Activated CD8-positive, alpha-beta T cell treated with anti-CD3 and anti-CD28 coated beads for 36 hours (primary cell): ENCODE data around the gene PSMG3. TPM values are rescaled to one million over a fixed set of nuclear protein-coding genes. Genes with fewer than 3 reads are reported as not detected.
A peak's percentile ranks its signal among the peaks of the same experiment; 100 is the strongest.

Experiments
- ATAC-seq: fragments of 200-7000 bp; cut with Tn5 transposase; one replicate; pipeline ENCODE4 v1.10.0; 2021; ENCODE audit warnings: mild to moderate bottlenecking, moderate library complexity
- CTCF ChIA-PET: fragments of 350-600 bp; sonication (Branson Sonifier 250); formaldehyde crosslinking; loops from one replicate; lab custom pipeline; 2021; ENCODE audit warnings: antibody characterized with exemption; lab: Charles Lee
- POLR2A ChIA-PET: fragments of 350-600 bp; sonication (Branson Sonifier 250); formaldehyde crosslinking; loops from one replicate; lab custom pipeline; 2021; ENCODE audit warnings: antibody characterized with exemption; lab: Charles Lee
- DNase-seq: peaks from one replicate; pipeline ENCODE4 v3.0.0-alpha.2; 2020
- H3K27ac Mint-ChIP-seq: one replicate; pipeline ENCODE4 v1.8.0; 2021; ENCODE audit warnings: mild to moderate bottlenecking, mixed read lengths
- H3K27me3 Mint-ChIP-seq: one replicate; pipeline ENCODE4 v1.8.0; 2021; ENCODE audit warnings: mixed read lengths
- H3K36me3 Mint-ChIP-seq: one replicate; pipeline ENCODE4 v1.8.0; 2021; ENCODE audit warnings: low read depth, mixed read lengths
- H3K4me1 Mint-ChIP-seq: one replicate; pipeline ENCODE4 v1.8.0; 2021; ENCODE audit warnings: low read depth, mixed read lengths
- H3K4me3 Mint-ChIP-seq: one replicate; pipeline ENCODE4 v1.8.0; 2021; ENCODE audit warnings: mild to moderate bottlenecking, moderate library complexity, mixed read lengths
- H3K9me3 Mint-ChIP-seq: one replicate; pipeline ENCODE4 v1.8.0; 2021; ENCODE audit warnings: mixed read lengths
- CTCF ChIP-seq: fragments of 200-600 bp; IDR thresholded peaks from one replicate; pipeline ENCODE4 v1.8.0; 2022; ENCODE audit warnings: antibody characterized with exemption, mild to moderate bottlenecking
- intact Hi-C: fragments of 100-400 bp; cut with micrococcal nuclease; formaldehyde crosslinking; loops from one replicate; pipeline ENCODE4 v1.10.0; 2022
- total RNA-seq, 2 experiments: library from RNA; stranded (reverse); gene quantifications; one replicate each; pipeline ENCODE4 v1.2.3, GENCODE V29; 2021

Gene PSMG3
- total RNA-seq, 2 experiments from 2014 or later, result 38.9 to 41.5 TPM

GRCh38 chr7:1548944-1549343, 20.9 kb downstream of the PSMG3 start:
- Mint-ChIP-seq H3K27me3 (no peaks in the 10 kb centered on the region), H3K9me3 (no peaks in the 10 kb centered on the region), H3K27ac (no peak overlapping the region), H3K4me1 (peaks cover 2% of the 10 kb centered on the region), H3K4me3 (no peak overlapping the region), H3K36me3 (no peaks in the 10 kb centered on the region)
- ChIA-PET CTCF (no interaction called here), POLR2A (interaction anchor here (0.9 kb wide), 1 partner anchor 15 kb away, joined by 4 read pairs; no protein-coding TSS in a partner anchor)
- DNase-seq, result no peak
- no peak for TF ChIP-seq CTCF
- intact Hi-C loops, result no loop called here
- ATAC-seq, result no peak

GRCh38 chr7:1548438-1548831, 21.4 kb downstream of the PSMG3 start:
- TF ChIP-seq CTCF, result no peak
- ChIA-PET CTCF (no interaction called here), POLR2A (interaction anchor here (0.9 kb wide), 1 partner anchor 15 kb away, joined by 4 read pairs; no protein-coding TSS in a partner anchor)
- DNase-seq (peak; percentile 19), ATAC-seq (no peak)
- H3K9me3 Mint-ChIP-seq, result no peaks in the 10 kb centered on the region
- H3K27me3 Mint-ChIP-seq, result no peaks in the 10 kb centered on the region
- intact Hi-C loops, result no loop called here
- H3K4me3 Mint-ChIP-seq, result no peak overlapping the region
- no peak overlapping the region for H3K27ac Mint-ChIP-seq
- H3K4me1 Mint-ChIP-seq, result peaks cover 2% of the 10 kb centered on the region
- H3K36me3 Mint-ChIP-seq, result no peaks in the 10 kb centered on the region

GRCh38 chr7:1547777-1548437, 21.9 kb downstream of the PSMG3 start:
- ATAC-seq, result no peak
- H3K27ac Mint-ChIP-seq, result no peak overlapping the region
- CTCF ChIA-PET, result no interaction called here
- intact Hi-C loops, result no loop called here
- POLR2A ChIA-PET, result interaction anchor here (0.9 kb wide), 1 partner anchor 14 kb away, joined by 4 read pairs; no protein-coding TSS in a partner anchor
- H3K4me1 Mint-ChIP-seq, result peaks cover 2% of the 10 kb centered on the region
- H3K27me3 Mint-ChIP-seq, result no peaks in the 10 kb centered on the region
- no peak for DNase-seq
- no peaks in the 10 kb centered on the region for H3K9me3 Mint-ChIP-seq
- H3K4me3 Mint-ChIP-seq, result no peak overlapping the region
- no peak for TF ChIP-seq CTCF
- H3K36me3 Mint-ChIP-seq, result no peaks in the 10 kb centered on the region

- no peak for TF ChIP-seq CTCF
- H3K27me3 Mint-ChIP-seq, result no peaks in the 10 kb centered on the region
- intact Hi-C loops, result no loop called here
- no peak overlapping the region for H3K4me3 Mint-ChIP-seq
- no peak overlapping the region for H3K27ac Mint-ChIP-seq
- CTCF ChIA-PET, result no interaction called here
- no peaks in the 10 kb centered on the region for H3K9me3 Mint-ChIP-seq
- ATAC-seq, result no peak
- peaks cover 2% of the 10 kb centered on the region for H3K4me1 Mint-ChIP-seq
- POLR2A ChIA-PET, result no interaction called here
- no peak for DNase-seq
- H3K36me3 Mint-ChIP-seq, result no peaks in the 10 kb centered on the region
These were observed 22.7 kb downstream of the PSMG3 start for GRCh38 chr7:1546909-1547776.
